Glomerular visceral epithelial cell (primary cell): ENCODE results near the gene COTL1.
A peak's percentile ranks its signal among the peaks of the same experiment; 100 is the strongest.
"Not testable (repeated sequence)": the region's sequence is repeated elsewhere in the genome, so short reads cannot be mapped to it uniquely, and the experiment has no call there.

ENCODE experiments used
- DNase-seq: peaks from one replicate; pipeline ENCODE4 v3.0.0-alpha.2; 2016; ENCODE audit errors: extremely low spot score

The COTL1 gene

GRCh38 chr16:84643180-84643583 lies 25.3 kb upstream of the COTL1 start:
- peak; percentile 86 for DNase-seq

- no peak for DNase-seq
Measured at GRCh38 chr16:84641643-84642358, 23.9 kb upstream of the COTL1 start.

GRCh38 chr16:84640145-84640544 lies 22.3 kb upstream of the COTL1 start:
- no peak for DNase-seq

DNA sequence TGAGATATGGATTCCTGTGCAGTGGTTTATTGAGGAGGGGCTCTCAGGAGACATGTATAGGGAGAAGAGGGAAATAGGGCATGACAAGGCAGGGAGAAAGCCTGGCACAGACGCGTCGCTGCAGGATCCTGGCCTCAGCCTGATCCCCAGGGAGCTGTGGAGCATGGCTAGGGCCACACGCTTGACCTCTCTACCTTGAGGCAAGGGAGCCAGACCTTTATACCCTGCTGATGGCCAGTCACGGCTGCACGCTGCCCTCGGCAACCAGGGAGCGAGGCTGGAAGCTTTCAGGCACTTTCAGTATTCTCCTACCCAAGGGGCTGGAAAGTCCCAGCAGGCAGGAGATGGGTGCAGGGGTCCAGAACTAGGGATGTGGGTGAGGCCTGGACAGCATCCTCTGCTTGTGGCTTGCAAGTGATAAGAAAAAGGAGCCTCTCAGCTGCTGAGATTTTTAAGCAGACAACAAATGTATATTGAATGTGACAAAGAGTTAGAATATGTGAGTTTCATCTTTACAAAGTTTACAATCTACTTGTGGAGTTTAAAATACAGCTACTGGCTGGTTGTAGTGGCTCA lies 20.4 kb upstream of the COTL1 start:
- no peak for DNase-seq

- DNase-seq = no peak
Measured at GRCh38 chr16:84637709-84638108, 19.8 kb upstream of the COTL1 start.

GRCh38 chr16:84635702-84636101 lies 17.8 kb upstream of the COTL1 start:
- DNase-seq = no peak

DNA sequence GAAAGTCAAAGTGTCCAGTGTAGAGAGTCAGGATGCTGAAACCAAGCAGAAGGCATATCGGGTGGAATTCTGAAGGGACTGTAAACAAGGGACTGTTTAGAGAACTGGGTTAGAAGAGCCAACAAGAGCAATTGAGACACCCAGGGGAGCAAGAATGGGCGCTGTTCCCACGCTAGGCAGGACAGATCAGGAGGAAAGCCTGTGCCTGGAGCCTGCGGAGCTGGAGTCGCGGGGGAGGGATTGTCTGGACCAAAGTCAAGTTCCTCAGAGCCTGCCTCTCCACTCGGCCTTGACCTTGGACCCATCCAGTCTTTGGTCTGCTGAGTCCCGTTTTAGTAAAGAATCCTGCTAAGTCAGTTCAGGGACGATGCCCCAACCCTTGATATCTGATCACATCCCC lies 15.7 kb upstream of the COTL1 start:
- no peak for DNase-seq

DNA sequence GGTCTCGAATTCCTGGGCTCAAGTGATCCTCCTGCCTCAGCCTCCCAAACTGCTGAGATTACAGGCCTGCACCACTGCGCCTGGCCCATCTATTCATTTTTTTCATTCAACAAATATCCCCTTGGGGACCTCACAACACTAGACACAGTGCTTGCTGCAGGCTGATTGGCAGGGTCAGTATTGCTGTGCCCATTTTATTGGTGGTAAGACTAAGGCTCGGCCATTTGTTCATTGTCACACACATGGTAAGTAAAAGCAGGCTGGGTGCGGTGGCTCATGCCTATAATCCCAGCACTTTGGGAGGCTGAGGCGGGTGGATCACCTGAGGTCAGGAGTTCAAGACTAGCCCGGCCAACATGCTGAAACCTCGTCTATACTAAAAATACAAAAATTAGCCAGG lies 15.0 kb upstream of the COTL1 start:
- not testable (repeated sequence) for DNase-seq

DNA sequence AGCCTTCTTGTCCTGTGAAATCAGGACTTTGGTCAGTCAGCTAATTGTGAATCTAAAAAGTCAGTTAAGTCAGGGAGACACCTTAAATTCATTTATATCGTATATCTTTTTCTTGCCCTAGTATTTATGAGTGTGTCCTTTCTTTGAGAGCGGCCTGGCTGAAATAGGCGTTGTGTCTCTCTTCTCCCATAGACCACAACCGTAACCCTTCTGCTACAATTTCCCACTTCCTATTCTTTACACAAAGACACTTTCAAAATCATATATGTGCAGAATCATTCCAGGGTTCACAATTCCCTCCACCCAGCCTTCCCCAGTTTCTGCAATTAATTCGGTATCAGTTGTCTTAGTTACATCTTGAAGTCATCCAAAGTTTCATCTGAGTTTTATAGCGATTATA lies 14.0 kb upstream of the COTL1 start:
- DNase-seq = no peak

DNA sequence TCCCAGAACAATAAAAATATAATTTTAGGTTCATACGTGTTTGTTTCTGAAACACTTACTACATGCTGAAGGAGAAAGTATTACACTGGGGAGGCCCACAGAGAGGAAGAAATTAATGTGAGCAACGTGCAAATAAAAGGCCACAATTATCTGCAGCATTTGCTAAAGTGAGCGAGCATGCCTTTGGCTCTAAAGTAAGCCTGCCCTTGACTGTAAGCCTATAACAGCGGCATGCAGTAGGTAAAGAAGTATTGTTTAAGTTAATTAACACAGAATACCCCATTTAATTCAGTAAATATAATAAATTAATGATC lies 13.2 kb upstream of the COTL1 start:
- DNase-seq = no peak

- DNase-seq = no peak
Measured at GRCh38 chr16:84630446-84631152, 12.7 kb upstream of the COTL1 start.

DNA sequence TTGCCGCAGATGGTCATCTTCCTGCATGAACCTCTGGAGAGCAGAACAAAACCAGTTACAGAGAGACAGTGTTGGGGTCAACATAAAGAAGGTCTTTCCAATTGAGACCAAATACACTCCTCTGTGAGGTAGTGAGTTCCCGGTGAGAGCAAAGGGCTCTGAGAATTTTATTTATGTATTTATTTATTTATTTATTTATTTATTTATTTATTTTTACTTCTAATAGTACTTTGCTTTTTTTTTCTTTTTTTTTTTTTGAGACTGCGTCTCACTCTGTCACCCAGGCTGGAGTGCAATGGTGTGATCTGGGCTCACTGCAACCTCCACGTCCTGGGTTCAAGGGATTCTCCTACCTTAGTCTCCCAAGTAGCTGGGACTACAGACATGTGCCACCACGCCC lies 12.1 kb upstream of the COTL1 start:
- DNase-seq = no peak

DNA sequence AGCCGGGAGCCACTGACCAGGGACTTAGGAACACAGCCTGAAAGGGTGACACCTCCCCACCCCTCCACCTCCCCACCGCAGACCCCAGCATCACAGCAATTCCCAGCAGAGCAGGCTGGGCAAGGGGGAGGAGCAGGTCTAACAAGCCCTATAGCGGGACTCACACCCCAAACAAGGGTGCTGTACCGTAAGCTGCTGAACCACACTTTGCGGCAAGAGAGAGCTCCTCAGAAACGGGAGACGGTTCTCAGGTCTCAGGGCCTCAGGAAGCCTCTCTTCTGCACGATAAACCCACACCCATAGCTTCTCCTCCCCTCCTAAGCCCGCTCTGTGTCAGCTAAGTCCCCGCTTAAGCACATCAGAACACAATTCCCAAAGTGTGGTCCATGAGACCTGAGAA lies 11.7 kb upstream of the COTL1 start:
- DNase-seq = no peak

GRCh38 chr16:84628226-84628731 lies 10.4 kb upstream of the COTL1 start:
- DNase-seq = no peak

GRCh38 chr16:84625556-84625955 lies 7.7 kb upstream of the COTL1 start:
- DNase-seq = no peak

- not testable (repeated sequence) for DNase-seq
Measured at GRCh38 chr16:84620913-84621312, 3.0 kb upstream of the COTL1 start.

GRCh38 chr16:84618581-84619460 lies 943 bp upstream of the COTL1 start:
- DNase-seq = peak; percentile 94

GRCh38 chr16:84617041-84617790 lies 662 bp downstream of the COTL1 start:
- no peak for DNase-seq

DNA sequence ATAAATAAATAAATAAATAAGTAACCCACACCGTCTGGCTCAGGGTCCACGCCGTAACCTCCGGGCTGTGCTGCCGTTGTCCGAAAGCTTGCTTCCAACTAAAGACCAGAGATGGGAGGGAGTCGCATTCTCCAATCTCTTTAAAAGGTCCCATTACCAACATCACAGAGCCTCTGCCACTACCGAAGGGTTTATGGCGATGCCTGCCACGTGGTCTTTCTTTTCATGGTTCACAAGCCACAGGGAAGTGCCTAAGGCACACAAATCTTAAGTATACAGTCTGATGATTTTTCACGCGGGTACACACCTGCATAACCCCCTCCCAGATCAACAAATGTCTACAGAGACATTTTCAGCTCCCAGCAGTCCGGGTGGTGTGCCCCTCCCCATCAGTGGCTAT lies 1.4 kb downstream of the COTL1 start:
- DNase-seq = peak; percentile 47

- DNase-seq = peak; percentile 40
Measured at GRCh38 chr16:84614968-84615813, 2.7 kb downstream of the COTL1 start.

- DNase-seq = no peak
Measured at GRCh38 chr16:84614623-84614967, 3.3 kb downstream of the COTL1 start.
